NCI-H1048 (cell line): ENCODE measurements around the gene REXO5.
A peak's percentile ranks its signal among the peaks of the same experiment; 100 is the strongest.

Experiments
- DNase-seq: peaks from one replicate; lab custom pipeline; 2025; lab: John Stamatoyannopoulos, UW

Gene REXO5

GRCh38 chr16:20871941-20872815 is 65.9 kb downstream of the REXO5 start:
- DNase-seq = no peak

GRCh38 chr16:20873331-20873730 is 67.0 kb downstream of the REXO5 start:
- no peak for DNase-seq

- no peak for DNase-seq
Observed at GRCh38 chr16:20874088-20874581, 67.8 kb downstream of the REXO5 start.

- no peak for DNase-seq
Observed at GRCh38 chr16:20875355-20875650, 69.0 kb downstream of the REXO5 start.

GRCh38 chr16:20878682-20879147 is 72.4 kb downstream of the REXO5 start:
- no peak for DNase-seq

- DNase-seq = no peak
Observed at GRCh38 chr16:20879175-20880040, 73.1 kb downstream of the REXO5 start.

- no peak for DNase-seq
Observed at GRCh38 chr16:20880867-20881502, 74.7 kb downstream of the REXO5 start.

- no peak for DNase-seq
Observed at GRCh38 chr16:20881503-20881878, 75.2 kb downstream of the REXO5 start.

GRCh38 chr16:20883554-20884239 is 77.4 kb downstream of the REXO5 start:
- peak; percentile 19 for DNase-seq

- DNase-seq = no peak
Observed at GRCh38 chr16:20884240-20884556, 77.9 kb downstream of the REXO5 start.

GRCh38 chr16:20886320-20886719 is 80.0 kb downstream of the REXO5 start:
- no peak for DNase-seq

- no peak for DNase-seq
Observed at GRCh38 chr16:20887207-20887606, 80.9 kb downstream of the REXO5 start.

GRCh38 chr16:20889625-20890275 is 83.4 kb downstream of the REXO5 start:
- DNase-seq = no peak

GRCh38 chr16:20894388-20894787 is 88.1 kb downstream of the REXO5 start:
- no peak for DNase-seq

- DNase-seq = no peak
Observed at GRCh38 chr16:20897253-20897897, 91.0 kb downstream of the REXO5 start.

- DNase-seq = no peak
Observed at GRCh38 chr16:20897922-20898321, 91.6 kb downstream of the REXO5 start.

- DNase-seq = no peak
Observed at GRCh38 chr16:20899071-20899470, 92.7 kb downstream of the REXO5 start.
